Measurements from ENCODE around the gene IRF1.

The IRF1 gene

GRCh38 chr5:132460846-132461568, 29.6 kb downstream of the IRF1 start:
- no peak for DNase-seq (ENCODE audit: low spot score)

DNA sequence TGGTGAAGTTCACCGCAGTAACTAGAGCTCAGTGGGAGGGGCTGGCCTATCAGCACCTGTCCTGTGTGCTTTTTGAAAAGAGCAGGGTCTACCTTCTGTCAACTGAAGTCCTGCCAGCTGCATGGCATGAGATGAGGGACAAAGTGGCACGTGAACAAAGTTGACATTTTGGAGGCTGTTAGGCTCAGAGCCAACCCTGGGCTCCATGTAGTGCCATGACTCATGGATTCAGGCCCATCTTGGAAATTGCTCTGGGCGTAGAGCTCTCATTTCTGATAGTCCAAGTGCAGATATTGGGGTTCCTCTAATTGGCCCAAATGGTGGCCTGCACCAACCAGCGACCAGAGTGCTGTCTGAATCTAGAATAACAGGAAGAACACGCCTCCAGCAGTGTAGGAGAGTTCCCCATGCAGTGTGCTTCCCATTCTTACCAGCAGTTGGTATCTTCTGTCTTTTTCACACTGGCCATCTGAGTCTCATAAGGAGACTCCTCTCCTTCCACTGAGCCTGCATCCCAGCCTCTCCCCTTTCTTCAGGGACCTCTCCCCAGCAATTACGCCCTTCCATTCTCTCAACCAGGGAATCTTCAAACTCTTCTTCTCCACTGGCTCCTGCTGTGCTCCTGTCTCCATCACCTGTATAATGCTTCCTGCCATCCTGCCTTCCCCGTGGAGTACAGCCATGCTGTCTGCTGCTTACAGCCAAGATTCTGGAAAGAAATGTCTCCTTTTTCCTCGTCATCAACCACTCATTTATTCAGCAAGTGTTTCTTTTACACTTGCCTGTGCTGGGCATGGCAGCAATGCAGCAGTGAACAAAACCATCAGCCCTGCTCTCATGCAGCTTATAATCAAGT, 30.4 kb downstream of the IRF1 start:
- peak; percentile 84 for DNase-seq (ENCODE audit: low spot score)

GRCh38 chr5:132459031-132459982, 31.3 kb downstream of the IRF1 start:
- peak; percentile 62 for DNase-seq (ENCODE audit: low spot score)

- peak; percentile 24 for DNase-seq (ENCODE audit: low spot score)
Observed at GRCh38 chr5:132458651-132459030, 31.9 kb downstream of the IRF1 start.

GRCh38 chr5:132458226-132458560, 32.4 kb downstream of the IRF1 start:
- no peak for DNase-seq (ENCODE audit: low spot score)

GRCh38 chr5:132457371-132458225, 33.0 kb downstream of the IRF1 start:
- peak; percentile 39 for DNase-seq (ENCODE audit: low spot score)

DNA sequence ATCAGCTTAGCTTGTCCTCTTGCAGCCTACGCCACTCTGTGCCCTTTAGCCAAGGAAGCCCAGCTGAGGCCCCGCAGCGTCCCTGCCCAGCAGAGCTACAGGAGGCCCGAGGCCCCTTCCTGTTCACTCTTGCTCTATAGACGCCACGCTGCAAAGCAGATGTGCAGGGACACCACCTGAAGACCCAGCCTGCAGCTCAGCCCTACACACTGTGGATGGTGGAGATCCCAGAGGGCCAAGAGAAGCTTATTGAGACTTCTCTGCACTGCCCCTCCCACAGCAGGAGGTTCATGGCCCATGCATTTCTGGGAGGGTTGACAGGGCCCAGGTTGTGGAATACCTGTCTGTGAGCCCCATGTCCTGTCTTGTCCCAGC, 33.6 kb downstream of the IRF1 start:
- DNase-seq (ENCODE audit: low spot score), result no peak

GRCh38 chr5:132456296-132456986, 34.1 kb downstream of the IRF1 start:
- no peak for DNase-seq (ENCODE audit: low spot score)

DNA sequence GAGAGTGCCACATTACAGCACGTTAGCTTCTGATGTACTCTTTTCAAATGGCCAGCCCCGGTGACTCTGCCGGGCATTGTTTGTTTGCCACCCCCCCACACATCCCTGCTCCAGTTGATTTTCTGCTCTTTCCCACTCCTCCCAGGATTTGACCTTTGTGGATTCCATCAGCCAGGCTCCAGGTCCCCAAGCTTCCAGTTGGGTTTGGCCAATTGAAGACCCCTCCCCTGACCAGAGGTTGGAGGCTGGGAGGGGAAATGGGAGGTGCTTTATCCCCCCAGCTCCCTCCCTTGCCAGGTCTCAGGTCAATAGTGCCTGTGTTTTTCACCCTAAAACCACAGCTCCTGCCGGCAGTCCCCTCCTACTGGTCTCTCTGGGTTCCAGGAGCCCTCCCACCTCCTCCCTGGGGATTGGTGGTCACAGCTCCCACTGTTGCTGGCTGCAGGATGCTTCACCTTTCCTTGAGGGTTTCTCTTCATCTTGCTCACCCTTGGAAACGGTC, 34.9 kb downstream of the IRF1 start:
- DNase-seq (ENCODE audit: low spot score), result no peak

DNA sequence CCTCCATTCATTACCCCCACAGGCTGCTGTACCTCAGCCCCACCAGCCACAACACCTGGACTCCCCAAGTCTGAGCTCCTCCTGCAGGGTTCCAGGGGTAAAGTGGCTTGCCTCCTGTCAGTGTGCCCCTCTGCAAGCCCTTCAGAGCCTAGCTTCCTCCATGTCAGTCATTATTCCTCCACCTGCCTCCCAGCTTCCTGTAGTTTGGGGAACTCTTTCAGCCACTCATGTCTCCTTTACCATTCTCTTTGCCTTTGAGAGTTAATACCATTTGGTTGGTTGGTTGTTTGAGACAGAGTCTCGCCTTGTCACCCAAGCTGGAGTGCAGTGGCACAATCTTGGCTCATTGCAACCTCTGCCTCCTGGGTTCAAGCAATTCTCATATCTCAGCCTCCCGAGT, 36.2 kb downstream of the IRF1 start:
- no peak for DNase-seq (ENCODE audit: low spot score)

DNA sequence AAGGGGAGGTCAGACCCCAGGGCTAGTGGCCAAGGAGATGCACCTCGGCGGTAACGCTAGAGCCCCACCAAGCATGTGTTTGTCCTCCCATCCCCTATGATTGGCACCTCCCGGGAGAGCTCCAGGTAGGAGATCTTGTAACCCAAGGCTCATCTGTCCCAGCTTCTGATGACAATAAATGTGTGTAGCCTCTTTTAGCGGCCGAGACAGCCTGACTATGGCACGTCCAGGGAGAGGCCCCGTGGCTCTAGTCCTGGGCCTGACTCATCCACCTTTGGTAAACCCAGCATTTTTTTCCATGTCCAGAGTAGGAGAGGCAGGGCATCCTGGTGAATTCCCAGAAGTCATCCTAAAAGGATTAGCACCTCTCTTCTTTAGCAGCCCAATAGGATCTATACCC, 39.2 kb downstream of the IRF1 start:
- no peak for DNase-seq (ENCODE audit: low spot score)

- DNase-seq (ENCODE audit: low spot score), result no peak
Observed at GRCh38 chr5:132449060-132449459, 41.5 kb downstream of the IRF1 start.

DNA sequence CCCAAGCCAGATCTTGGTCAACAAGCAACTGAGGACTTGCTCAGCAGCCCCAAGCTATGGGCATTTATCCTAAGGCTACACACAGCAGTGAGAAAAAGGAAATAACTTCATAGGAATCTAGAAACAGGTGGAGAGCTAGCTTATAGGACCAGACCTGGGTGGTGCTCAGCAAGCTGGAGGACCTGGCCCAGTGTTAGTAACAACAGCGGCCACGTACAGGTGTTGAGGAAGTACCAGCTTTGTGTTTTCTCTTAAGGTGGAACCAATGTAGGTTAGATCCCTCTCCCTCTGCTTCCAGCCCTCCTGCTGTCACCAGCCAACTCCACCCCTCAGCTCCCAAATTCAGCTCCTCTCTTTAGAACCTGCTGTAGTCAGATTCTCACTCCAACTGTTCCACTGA, 43.4 kb downstream of the IRF1 start:
- DNase-seq (ENCODE audit: low spot score), result no peak

GRCh38 chr5:132446621-132447020, 44.0 kb downstream of the IRF1 start:
- no peak for DNase-seq (ENCODE audit: low spot score)

- no peak for DNase-seq (ENCODE audit: low spot score)
Observed at GRCh38 chr5:132445930-132446329, 44.6 kb downstream of the IRF1 start.

GRCh38 chr5:132445640-132445923, 45.0 kb downstream of the IRF1 start:
- no peak for DNase-seq (ENCODE audit: low spot score)

GRCh38 chr5:132444841-132445639, 45.5 kb downstream of the IRF1 start:
- DNase-seq (ENCODE audit: low spot score), result no peak

DNA sequence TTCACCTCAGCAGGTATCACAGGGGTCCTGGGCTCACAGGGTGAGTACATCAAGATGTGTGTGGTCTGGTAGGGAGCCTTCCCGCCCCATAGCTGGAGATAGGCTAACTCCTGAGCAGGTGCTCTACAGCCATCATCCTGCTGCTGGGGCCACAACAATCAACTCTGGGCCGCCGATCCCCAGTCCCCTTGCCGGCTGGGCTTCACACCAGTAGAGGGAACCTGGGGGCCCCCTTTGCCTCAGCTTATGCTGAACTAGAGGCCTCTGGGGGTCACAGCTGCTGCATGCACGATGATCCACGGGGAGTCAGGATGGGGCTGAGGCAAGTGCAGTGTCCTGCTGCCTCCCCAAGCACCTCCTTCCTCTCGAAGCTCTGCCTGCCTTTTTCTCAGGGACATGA, 46.5 kb downstream of the IRF1 start:
- no peak for DNase-seq (ENCODE audit: low spot score)

GRCh38 chr5:132439521-132440089, 51.0 kb downstream of the IRF1 start:
- no peak for DNase-seq (ENCODE audit: low spot score)

- DNase-seq (ENCODE audit: low spot score), result no peak
Observed at GRCh38 chr5:132438917-132439316, 51.7 kb downstream of the IRF1 start.

Measured in hematopoietic multipotent progenitor cell treated with erythropoietin and hydrocortisone succinate and interleukin-3 and kit ligand, for 17 days (in vitro differentiated cells).